Osteoblast (primary cell): ENCODE data around the gene ANGPT4. TPM values are rescaled to one million over a fixed set of nuclear protein-coding genes. Genes with fewer than 3 reads are reported as not detected.

Experiments
- DNase-seq: peaks from one replicate; pipeline ENCODE4 v3.0.0; 2011; ENCODE audit warnings: low spot score, mixed read lengths; ENCODE audit not compliant: insufficient read length; ENCODE audit errors: missing footprints
- H2AFZ ChIP-seq: 2 replicates; pipeline ENCODE4 v1.6.0; 2011; ENCODE audit warnings: mild to moderate bottlenecking, low read length
- H3K27ac ChIP-seq: 2 replicates; pipeline ENCODE4 v1.5.1; 2011; ENCODE audit warnings: mild to moderate bottlenecking, low read depth, low read length, moderate library complexity
- H3K27me3 ChIP-seq: 2 replicates; pipeline ENCODE4 v1.6.0; 2012; ENCODE audit warnings: mild to moderate bottlenecking, control low read depth, inconsistent platforms, low read length, moderate library complexity; ENCODE audit not compliant: insufficient read depth
- H3K36me3 ChIP-seq: 2 replicates; pipeline ENCODE4 v1.5.1; 2011; ENCODE audit warnings: mild to moderate bottlenecking, low read length, control low read depth, moderate library complexity; ENCODE audit not compliant: insufficient read depth
- H3K4me1 ChIP-seq: 2 replicates; pipeline ENCODE4 v1.5.1; 2011; ENCODE audit warnings: mild to moderate bottlenecking, low read length, control low read depth, moderate library complexity; ENCODE audit not compliant: insufficient read depth
- H3K4me2 ChIP-seq: 2 replicates; pipeline ENCODE4 v1.6.0; 2011; ENCODE audit warnings: mild to moderate bottlenecking, low read length; ENCODE audit not compliant: insufficient read depth
- H3K4me3 ChIP-seq: fragments of 200-600 bp; sonication (generic); 3 replicates; pipeline ENCODE4 v1.5.1; 2012; ENCODE audit warnings: mild to moderate bottlenecking, low read length, inconsistent platforms; ENCODE audit not compliant: insufficient read depth
- H3K79me2 ChIP-seq: 2 replicates; pipeline ENCODE4 v1.6.0; 2012; ENCODE audit warnings: mild to moderate bottlenecking, low read length, control low read depth, inconsistent platforms; ENCODE audit not compliant: insufficient read depth
- H3K9me3 ChIP-seq: 2 replicates; pipeline ENCODE4 v1.5.1; 2011; ENCODE audit warnings: low read depth, low read length, control low read depth
- H4K20me1 ChIP-seq: 2 replicates; pipeline ENCODE4 v1.6.0; 2012; ENCODE audit warnings: mild to moderate bottlenecking, low read length, control low read depth; ENCODE audit not compliant: insufficient read depth
- CTCF ChIP-seq: IDR thresholded peaks from 2 replicates; pipeline ENCODE4 v1.5.1; 2011; ENCODE audit warnings: mild to moderate bottlenecking, low read depth, low read length, moderate library complexity; ENCODE audit errors: extremely low read depth
- total RNA-seq: library from RNA; depleted of rRNA; stranded (reverse); fragments of >200 nt; gene quantifications from 2 replicates; pipeline ENCODE4 v1.2.3, GENCODE V29; 2012

The ANGPT4 gene
- total RNA-seq, 1 donor: under 0.01 TPM

GRCh38 chr20:833121-833449 lies 83.0 kb downstream of the ANGPT4 start:
- Histone ChIP-seq H3K27me3 (no peaks in the 10 kb centered on the region), H2AFZ (peak overlapping the region; percentile 98), H3K9me3 (no peaks in the 10 kb centered on the region), H3K4me2 (peak overlapping the region; percentile 99), H3K27ac (peak overlapping the region; percentile 88), H3K4me1 (peaks cover 27% of the 10 kb centered on the region), H4K20me1 (no peaks in the 10 kb centered on the region), H3K79me2 (peaks cover 37% of the 10 kb centered on the region), H3K4me3 (peak overlapping the region; percentile 95), H3K36me3 (no peaks in the 10 kb centered on the region)
- peak; percentile 87 for DNase-seq
- TF ChIP-seq CTCF: no peak

DNA sequence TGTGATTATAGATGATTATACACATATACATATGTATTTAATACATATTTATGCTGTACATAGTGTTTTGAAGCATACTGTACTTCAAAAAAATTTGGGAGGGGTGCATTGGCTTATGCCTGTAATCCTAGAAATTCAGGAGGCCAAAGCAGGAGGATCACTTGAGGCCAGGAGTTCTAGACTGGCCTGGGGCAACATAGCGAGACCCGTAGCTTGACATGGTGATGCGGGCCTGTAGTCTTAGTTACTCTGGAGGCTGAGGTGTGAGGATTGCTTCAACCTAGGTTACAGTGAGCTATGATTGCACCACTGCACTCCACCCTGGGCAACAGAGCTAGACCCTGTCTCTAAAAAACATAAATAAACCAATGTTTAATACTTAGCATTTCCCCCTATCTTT lies 84.2 kb downstream of the ANGPT4 start:
- Histone ChIP-seq H4K20me1 (no peaks in the 10 kb centered on the region), H3K9me3 (no peaks in the 10 kb centered on the region), H3K4me1 (peaks cover 27% of the 10 kb centered on the region), H3K4me3 (no peak overlapping the region), H3K4me2 (no peak overlapping the region), H3K27ac (no peak overlapping the region), H3K27me3 (no peaks in the 10 kb centered on the region), H3K36me3 (no peaks in the 10 kb centered on the region), H3K79me2 (peaks cover 25% of the 10 kb centered on the region), H2AFZ (no peak overlapping the region)
- no peak for DNase-seq
- no peak for TF ChIP-seq CTCF

GRCh38 chr20:831251-831650 lies 84.9 kb downstream of the ANGPT4 start:
- Histone ChIP-seq H3K4me2 (no peak overlapping the region), H3K4me3 (no peak overlapping the region), H4K20me1 (no peaks in the 10 kb centered on the region), H3K9me3 (no peaks in the 10 kb centered on the region), H2AFZ (no peak overlapping the region), H3K27ac (no peak overlapping the region), H3K36me3 (no peaks in the 10 kb centered on the region), H3K4me1 (peaks cover 27% of the 10 kb centered on the region), H3K79me2 (peaks cover 19% of the 10 kb centered on the region), H3K27me3 (no peaks in the 10 kb centered on the region)
- no peak for TF ChIP-seq CTCF
- DNase-seq: no peak

DNA sequence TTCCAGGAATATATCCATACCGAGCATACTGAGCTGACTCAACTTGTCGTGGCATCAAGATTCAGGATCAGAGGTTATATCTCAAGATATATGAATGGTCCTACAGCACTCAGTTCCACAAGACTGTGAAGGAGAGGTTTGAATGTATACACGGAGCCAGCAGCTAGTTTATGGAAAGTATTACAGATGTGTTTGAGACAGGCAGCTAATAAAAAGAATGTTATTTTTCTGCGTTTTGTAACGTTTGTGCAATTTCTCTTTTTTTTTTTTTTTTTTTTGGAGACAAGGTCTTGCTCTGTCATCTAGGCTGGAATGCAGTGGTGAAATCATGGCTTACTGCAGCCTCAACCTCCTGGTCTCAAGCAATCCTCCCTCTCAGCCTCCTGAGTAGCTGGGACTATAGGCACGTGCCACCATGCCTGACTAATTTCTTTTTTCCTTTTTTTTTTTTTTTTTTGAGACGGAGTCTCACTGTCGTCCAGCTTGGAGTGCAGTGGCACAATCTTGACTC lies 86.1 kb downstream of the ANGPT4 start:
- no peaks in the 10 kb centered on the region for H3K9me3 ChIP-seq
- no peaks in the 10 kb centered on the region for H3K36me3 ChIP-seq
- H2AFZ ChIP-seq: no peak overlapping the region
- H3K4me3 ChIP-seq: no peak overlapping the region
- peaks cover 9% of the 10 kb centered on the region for H3K79me2 ChIP-seq
- peaks cover 22% of the 10 kb centered on the region for H3K4me1 ChIP-seq
- no peak for DNase-seq
- H3K27me3 ChIP-seq: no peaks in the 10 kb centered on the region
- H3K27ac ChIP-seq: peak overlapping the region; percentile 66
- TF ChIP-seq CTCF: no peak
- no peaks in the 10 kb centered on the region for H4K20me1 ChIP-seq
- peak overlapping the region; percentile 15 for H3K4me2 ChIP-seq
